IPS DF 6.9 (cell line): Measurements from ENCODE around the gene MRM3.
"Not testable (repeated sequence)": the region's sequence is repeated elsewhere in the genome, so short reads cannot be mapped to it uniquely, and the experiment has no call there.

Source experiments
- DNase-seq: peaks from one replicate; pipeline ENCODE4 v3.0.0-alpha.2; 2013; ENCODE audit warnings: low read depth, low spot score
- H3K27ac ChIP-seq: one replicate; pipeline ENCODE4 v1.5.1; 2013; ENCODE audit warnings: low read length, control low read depth
- H3K27me3 ChIP-seq: 2 replicates; pipeline ENCODE4 v1.6.1; 2013; ENCODE audit warnings: mild to moderate bottlenecking, low read length; ENCODE audit not compliant: control insufficient read depth, insufficient read depth
- H3K36me3 ChIP-seq: 2 replicates; pipeline ENCODE4 v1.6.1; 2013; ENCODE audit warnings: low read length; ENCODE audit not compliant: control insufficient read depth, insufficient read depth
- H3K4me1 ChIP-seq: 2 replicates; pipeline ENCODE4 v1.6.1; 2013; ENCODE audit warnings: low read length; ENCODE audit not compliant: control insufficient read depth, insufficient read depth
- H3K4me3 ChIP-seq: 2 replicates; pipeline ENCODE4 v1.5.1; 2013; ENCODE audit warnings: mild to moderate bottlenecking, low read length
- H3K9me3 ChIP-seq: 2 replicates; pipeline ENCODE4 v1.6.1; 2013; ENCODE audit warnings: low read length, inconsistent platforms; ENCODE audit not compliant: control insufficient read depth, insufficient read depth
- WGBS: extraction: QIAGEN DNeasy Blood & Tissue Kit; methylation state at CpG from one replicate; pipeline ENCODE4 v1.1.7; 2013; ENCODE audit warnings: mixed read lengths, missing lambda C conversion rate; ENCODE audit not compliant: insufficient read length, insufficient coverage; 5-methylcytosine and 5-hydroxymethylcytosine counted together

Gene MRM3

GRCh38 chr17:804541-805435 lies 22.6 kb downstream of the MRM3 start:
- Histone ChIP-seq H3K27me3 (no peaks in the 10 kb centered on the region), H3K27ac (no peak overlapping the region), H3K36me3 (peaks cover 7% of the 10 kb centered on the region), H3K9me3 (no peaks in the 10 kb centered on the region), H3K4me3 (no peak overlapping the region), H3K4me1 (no peaks in the 10 kb centered on the region)
- no CpG with 5 or more reads among the region's 41 CpGs for WGBS
- DNase-seq = no peak

GRCh38 chr17:805886-806285 lies 23.7 kb downstream of the MRM3 start:
- not testable (repeated sequence) for H3K27ac ChIP-seq, H3K4me3 ChIP-seq, H3K27me3 ChIP-seq, H3K36me3 ChIP-seq, DNase-seq, H3K4me1 ChIP-seq, H3K9me3 ChIP-seq
- WGBS = no CpG with 5 or more reads among the region's 23 CpGs

- Histone ChIP-seq H3K9me3 (no peaks in the 10 kb centered on the region), H3K27ac (no peak overlapping the region), H3K4me3 (no peak overlapping the region), H3K4me1 (no peaks in the 10 kb centered on the region), H3K36me3 (peaks cover 8% of the 10 kb centered on the region; the same call in 1 of the 2 replicates), H3K27me3 (no peaks in the 10 kb centered on the region)
- DNase-seq = no peak
- no CpG with 5 or more reads among the region's 13 CpGs for WGBS
Measured at GRCh38 chr17:806346-806745, 24.2 kb downstream of the MRM3 start.

GRCh38 chr17:806781-807522 lies 24.8 kb downstream of the MRM3 start:
- H3K4me1 ChIP-seq = no peaks in the 10 kb centered on the region
- no peaks in the 10 kb centered on the region for H3K27me3 ChIP-seq
- no peaks in the 10 kb centered on the region for H3K9me3 ChIP-seq
- no peak overlapping the region for H3K4me3 ChIP-seq
- peaks cover 8% of the 10 kb centered on the region; the same call in 1 of the 2 replicates for H3K36me3 ChIP-seq
- DNase-seq = no peak
- no CpG with 5 or more reads among the region's 33 CpGs for WGBS
- no peak overlapping the region for H3K27ac ChIP-seq

GRCh38 chr17:807523-808294 lies 25.6 kb downstream of the MRM3 start:
- DNase-seq = no peak
- no peaks in the 10 kb centered on the region for H3K9me3 ChIP-seq
- no peaks in the 10 kb centered on the region for H3K4me1 ChIP-seq
- no peak overlapping the region for H3K27ac ChIP-seq
- no peak overlapping the region for H3K4me3 ChIP-seq
- no CpG with 5 or more reads among the region's 28 CpGs for WGBS
- peaks cover 11% of the 10 kb centered on the region for H3K36me3 ChIP-seq
- H3K27me3 ChIP-seq = no peaks in the 10 kb centered on the region

GRCh38 chr17:811051-811784 lies 29.1 kb downstream of the MRM3 start:
- no peak for DNase-seq
- no peak overlapping the region for H3K27ac ChIP-seq
- no peaks in the 10 kb centered on the region for H3K9me3 ChIP-seq
- WGBS = no CpG with 5 or more reads among the region's 29 CpGs
- H3K36me3 ChIP-seq = peaks cover 19% of the 10 kb centered on the region
- H3K27me3 ChIP-seq = no peaks in the 10 kb centered on the region
- H3K4me1 ChIP-seq = no peaks in the 10 kb centered on the region; the same call in 1 of the 2 replicates
- H3K4me3 ChIP-seq = no peak overlapping the region

GRCh38 chr17:812638-813204 lies 30.6 kb downstream of the MRM3 start:
- no peak for DNase-seq
- WGBS = 100% methylated on average over 3 of the region's 14 CpGs
- Histone ChIP-seq H3K27ac (no peak overlapping the region), H3K36me3 (peaks cover 22% of the 10 kb centered on the region), H3K4me3 (no peak overlapping the region), H3K4me1 (no peaks in the 10 kb centered on the region; the same call in 1 of the 2 replicates), H3K27me3 (no peaks in the 10 kb centered on the region), H3K9me3 (no peaks in the 10 kb centered on the region)

GRCh38 chr17:814371-814770 lies 32.2 kb downstream of the MRM3 start:
- Histone ChIP-seq H3K4me3 (no peak overlapping the region), H3K27me3 (no peaks in the 10 kb centered on the region)

GRCh38 chr17:819251-819650 lies 37.1 kb downstream of the MRM3 start:
- Histone ChIP-seq H3K4me3 (no peak overlapping the region), H3K27me3 (no peaks in the 10 kb centered on the region), H3K9me3 (no peaks in the 10 kb centered on the region), H3K4me1 (no peaks in the 10 kb centered on the region; the same call in 1 of the 2 replicates), H3K36me3 (peaks cover 18% of the 10 kb centered on the region), H3K27ac (no peak overlapping the region)
- no peak for DNase-seq
- WGBS = no CpG with 5 or more reads among the region's 19 CpGs

More at GRCh38 chr17:814371-814770, 32.2 kb downstream of the MRM3 start:
- Histone ChIP-seq H3K36me3 (peaks cover 22% of the 10 kb centered on the region), H3K27ac (no peak overlapping the region), H3K4me1 (no peaks in the 10 kb centered on the region; the same call in 1 of the 2 replicates), H3K9me3 (no peaks in the 10 kb centered on the region)
- WGBS = no CpG with 5 or more reads among the region's 20 CpGs
- no peak for DNase-seq
